Measurements from ENCODE around the gene MIX23.

Gene MIX23

DNA sequence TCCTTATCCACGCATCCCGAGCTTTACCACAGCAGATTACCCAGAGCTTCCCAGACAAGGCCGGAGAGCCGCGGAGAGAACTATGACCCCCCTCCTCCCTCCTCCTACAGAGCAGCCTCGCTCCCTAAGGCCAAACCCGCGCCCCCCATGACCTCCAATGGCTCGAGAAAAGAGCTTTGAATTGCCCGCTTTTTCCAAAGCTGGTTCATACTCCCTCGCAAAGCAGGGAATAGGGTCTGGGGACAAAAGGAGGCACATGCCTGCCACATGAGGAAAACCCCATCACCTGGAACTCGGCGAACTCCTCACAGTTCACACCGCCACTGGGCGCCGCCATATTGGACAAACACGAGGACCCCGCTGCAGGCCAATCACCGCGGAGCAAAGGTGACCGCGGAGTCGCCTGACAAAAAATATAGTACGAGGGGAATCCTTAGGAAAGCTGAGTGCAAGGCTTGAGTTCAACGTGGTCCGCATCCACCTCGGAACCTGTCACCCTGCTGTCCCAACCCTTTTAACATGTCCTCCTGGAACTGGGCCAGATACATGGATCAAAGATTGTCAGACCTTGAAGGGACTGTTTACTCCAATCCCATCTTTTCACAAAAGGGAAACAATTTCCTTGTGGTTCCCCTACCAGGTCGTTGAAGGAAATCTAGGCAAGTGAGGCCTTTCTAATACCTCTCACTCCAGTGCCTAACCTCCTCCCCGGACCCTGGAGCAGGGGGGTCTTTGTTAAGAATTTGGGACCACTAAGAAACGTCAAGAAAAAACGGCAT lies at the start of gene MIX23:
MIX23 (minus strand) TSS at position 344 of the 779 bp plus-strand sequence; CDS start at position 337, 7 bp downstream.
- peak; percentile 75 to 78 for DNase-seq (ENCODE audit: low read depth in 2 of 2)

DNA sequence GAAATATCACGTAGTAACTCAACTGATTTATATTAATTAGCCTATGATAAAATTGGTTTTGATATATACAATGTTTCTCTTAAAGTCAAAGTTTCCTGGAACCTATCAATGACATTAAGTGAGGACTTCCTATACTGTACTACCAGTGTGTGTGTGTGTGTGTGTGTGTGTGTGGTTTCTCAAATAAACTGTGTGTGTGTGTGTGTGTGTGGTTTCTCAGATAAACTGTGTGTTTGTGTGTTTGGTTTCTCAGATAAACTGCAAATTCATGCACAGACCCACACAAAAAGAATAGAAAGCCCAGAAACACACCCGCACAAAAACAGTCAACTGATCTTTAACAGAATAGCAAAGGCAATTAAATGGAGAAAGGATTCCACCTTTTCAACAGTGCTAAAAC lies 47.3 kb upstream of the MIX23 start:
- DNase-seq (ENCODE audit: low read depth in 2 of 2), result no peak

DNA sequence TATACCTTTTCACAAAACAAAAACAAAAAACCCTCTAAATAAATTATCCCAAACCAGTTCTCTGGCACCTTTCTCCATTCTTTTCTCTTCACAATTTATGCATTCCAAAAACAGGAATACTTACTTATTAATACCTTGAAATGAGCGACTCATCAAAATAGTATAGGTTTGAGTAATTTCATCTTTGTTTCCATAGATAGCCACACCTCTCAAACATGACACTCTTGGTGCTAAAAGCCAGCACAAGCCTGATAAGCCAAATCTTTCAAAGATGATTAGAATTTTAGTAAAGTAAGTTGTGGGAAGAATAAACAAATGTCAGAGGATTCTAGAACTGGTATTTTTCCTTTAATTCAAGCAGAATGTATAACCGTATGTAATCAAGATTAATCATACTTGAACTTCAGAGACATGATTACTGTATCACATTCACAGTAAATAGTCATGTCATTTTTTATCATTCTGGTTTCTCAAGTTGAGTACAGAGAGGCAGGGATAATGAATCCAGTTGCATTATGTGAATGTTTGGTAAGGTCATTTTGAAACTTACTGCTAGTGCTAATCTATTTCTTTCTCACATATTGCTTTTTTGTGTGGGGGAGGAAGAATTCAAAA lies 44.9 kb upstream of the MIX23 start:
- DNase-seq (ENCODE audit: low read depth in 2 of 2), result no peak

DNA sequence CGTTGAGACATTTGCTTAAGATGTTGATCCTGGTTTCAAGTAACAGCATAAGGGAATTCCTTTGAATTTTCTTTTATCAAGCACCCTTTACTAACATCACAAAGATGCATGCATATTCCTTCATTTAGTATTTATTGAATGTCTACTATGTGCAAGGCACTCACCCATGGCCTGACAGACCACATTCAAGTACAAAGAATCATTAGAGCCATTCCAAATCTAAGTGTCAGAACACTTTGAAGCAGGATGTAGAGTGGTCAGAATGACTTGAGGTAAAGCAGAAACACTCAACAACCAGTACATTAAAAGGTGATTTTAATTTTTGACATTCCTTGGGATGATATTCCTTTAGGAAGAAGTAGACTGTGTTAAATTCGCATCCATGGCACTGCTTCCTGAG lies 38.8 kb upstream of the MIX23 start:
- DNase-seq (ENCODE audit: low read depth in 2 of 2), result no peak

DNA sequence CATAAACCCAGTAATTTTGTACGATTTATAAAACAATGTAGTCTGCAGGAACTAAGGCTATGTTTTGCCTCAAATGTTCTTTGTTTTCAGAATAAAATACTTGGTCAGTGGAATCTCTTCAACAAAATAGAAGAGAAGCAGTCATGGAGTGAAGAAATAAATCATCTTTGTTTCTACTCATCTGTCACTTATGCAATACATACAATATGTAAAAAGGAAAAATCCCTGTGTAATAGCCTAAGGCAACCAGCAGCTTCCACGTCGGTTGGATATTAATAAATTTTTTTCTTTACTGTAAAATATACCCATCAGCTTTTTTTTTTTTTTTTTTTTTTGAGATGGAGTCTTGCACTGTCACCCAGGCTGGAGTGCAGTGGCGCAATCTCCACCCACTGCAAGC lies 38.1 kb upstream of the MIX23 start:
- no peak for DNase-seq (ENCODE audit: low read depth in 2 of 2)

DNA sequence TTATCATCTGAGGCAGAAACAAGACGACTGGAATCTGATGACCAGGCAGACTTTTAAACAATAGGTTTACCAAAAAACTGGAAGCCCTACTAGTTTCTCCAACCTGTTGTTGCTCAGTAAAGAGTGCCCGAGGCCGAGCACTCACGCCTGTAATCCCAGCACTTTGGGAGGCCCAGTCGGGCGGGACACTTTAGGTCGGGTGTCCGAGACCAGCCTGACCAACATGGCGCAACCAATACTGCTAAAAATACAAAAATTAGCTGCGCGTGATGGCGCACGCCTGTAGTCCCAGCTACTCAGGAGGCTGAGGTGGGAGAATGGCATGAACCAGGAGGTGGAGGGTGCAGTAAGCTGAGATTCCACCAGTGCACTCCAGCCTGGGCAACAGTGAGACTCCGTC lies 33.9 kb upstream of the MIX23 start:
- no peak for DNase-seq (ENCODE audit: low read depth in 2 of 2)

DNA sequence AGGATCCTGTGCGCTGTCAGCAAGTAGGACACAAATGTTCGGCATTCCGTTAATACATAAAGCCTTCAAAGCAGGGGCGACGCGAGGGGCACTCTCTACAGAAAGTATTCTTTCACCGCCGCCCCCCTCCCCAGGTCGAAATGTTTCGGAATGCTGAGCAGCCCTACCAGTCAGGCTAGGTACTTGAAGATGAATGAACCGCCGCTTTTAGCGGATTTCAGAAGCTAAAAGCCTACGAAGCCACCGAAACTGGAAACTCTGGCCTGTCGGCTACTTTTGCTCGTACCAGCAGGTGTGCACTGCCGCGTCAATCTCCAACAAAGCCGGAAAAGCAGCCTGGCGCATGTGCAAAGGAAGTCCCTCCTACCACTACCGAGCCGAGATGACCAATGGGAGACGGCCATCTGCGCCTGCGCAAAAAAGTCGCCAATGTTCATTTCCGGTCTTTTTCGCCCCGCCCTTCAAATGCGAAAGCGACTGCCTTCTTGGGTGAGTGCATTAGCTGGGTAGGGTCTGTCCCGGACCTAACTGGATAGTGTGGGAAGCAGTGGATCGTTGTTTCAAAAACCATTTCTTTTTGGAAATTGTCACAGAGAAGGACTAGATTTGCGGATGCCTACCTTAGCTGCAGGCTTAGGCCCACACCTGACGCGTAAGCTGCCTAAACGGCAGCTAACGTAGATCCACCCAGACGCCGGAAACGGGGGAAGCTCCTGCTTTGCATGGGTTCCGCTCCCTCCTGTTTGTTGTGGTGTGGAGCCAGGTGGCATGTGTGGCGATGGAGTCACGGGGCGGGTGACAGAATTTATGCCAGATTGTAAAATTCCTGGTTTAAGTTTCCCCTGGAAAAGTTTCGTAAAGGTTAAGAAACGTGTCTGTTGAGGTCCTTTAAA lies 33.0 kb upstream of the MIX23 start, which contains the start of gene WDR5B:
WDR5B (minus strand) TSS at position 301 of the 893 bp plus-strand sequence. CDS start 534 bp downstream, outside the sequence.
- DNase-seq (ENCODE audit: low read depth in 2 of 2), result peak; percentile 95 to 98

DNA sequence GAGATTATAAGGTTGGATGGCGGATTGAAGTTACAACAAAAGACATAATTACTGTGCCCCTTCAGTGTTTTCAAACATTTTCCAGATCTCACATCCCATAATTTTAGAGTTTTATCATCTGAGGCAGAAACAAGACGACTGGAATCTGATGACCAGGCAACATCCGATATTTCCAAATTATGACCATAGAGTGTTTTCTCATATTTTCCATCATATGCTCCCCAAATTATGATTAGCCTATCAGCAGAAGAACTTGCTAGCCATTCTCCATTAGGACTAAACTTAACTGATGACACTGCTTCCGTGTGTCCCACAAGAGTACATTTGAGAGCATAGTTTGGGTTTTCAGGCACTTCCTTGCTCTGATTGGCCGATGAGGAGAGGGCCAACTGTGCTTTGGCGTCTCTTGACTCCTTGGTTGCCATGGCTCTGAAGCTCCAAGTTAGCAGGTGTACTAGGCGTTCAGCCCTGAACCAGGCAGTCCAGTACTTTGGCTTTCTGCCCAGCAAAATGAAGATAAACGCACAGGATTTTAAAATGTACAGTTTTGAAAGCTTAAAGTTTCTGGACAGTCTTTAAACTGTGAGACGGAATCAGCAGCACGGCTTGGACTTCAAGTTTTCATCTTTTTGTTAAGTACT lies 32.2 kb upstream of the MIX23 start:
- peak in 1 of 2 donors; percentile 5 for DNase-seq (ENCODE audit: low read depth in 2 of 2)

DNA sequence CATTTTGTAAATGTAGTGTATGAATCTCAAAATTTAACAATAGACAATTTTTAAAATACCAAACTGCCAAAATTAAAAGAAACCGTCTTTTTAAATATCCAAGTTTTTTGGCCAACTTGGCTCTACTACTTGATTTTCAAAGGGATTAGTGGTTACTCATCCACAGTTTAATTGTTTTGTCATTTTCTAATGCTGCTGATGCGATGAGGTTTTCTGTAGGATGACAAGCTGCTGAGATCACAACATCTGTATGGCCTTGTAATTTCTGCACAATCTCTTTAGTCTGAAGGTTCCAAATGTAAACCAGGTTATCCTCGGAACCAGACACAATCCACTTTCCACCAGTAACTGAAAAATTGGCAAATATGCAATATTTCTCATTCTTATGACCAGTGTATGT lies 31.4 kb upstream of the MIX23 start:
- DNase-seq (ENCODE audit: low read depth in 2 of 2), result no peak

DNA sequence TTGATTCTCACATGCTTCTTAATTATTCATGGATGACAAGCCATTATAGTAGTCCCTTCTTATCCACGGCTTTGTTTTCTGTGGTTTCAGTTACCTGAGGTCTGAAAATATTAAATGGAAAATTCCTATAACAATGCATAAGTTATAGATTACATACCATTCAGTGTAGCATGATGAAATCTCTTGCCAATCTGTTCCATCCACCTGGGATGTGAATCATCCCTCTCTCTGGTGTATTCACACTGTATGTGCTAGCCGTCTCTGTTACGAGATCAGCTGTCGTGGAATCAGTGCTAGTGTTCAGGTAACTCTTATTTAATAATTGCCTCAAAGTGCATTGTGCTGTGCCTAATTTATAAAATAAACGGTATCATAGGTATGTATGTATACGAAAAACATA lies 27.6 kb upstream of the MIX23 start:
- no peak for DNase-seq (ENCODE audit: low read depth in 2 of 2)

DNA sequence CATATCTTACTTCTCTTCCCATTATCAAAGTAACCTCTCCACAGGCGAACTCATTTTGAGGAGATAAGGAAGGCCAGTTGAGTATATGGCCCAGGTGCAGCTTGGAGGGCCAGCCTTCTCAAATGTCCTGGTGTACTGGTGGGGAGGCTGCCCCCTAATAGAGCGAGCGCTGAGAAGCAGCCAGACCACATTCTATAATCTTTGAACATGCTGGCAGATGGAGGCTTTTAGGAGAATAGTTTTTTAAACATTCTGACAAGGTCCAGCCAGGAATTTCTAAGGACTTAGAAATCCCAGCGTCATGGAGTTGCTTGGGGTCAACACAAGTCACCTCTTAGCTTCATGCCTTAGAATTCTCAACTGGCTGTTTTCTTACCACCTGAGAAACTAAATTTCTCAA lies 27.1 kb upstream of the MIX23 start:
- no peak for DNase-seq (ENCODE audit: low read depth in 2 of 2)

DNA sequence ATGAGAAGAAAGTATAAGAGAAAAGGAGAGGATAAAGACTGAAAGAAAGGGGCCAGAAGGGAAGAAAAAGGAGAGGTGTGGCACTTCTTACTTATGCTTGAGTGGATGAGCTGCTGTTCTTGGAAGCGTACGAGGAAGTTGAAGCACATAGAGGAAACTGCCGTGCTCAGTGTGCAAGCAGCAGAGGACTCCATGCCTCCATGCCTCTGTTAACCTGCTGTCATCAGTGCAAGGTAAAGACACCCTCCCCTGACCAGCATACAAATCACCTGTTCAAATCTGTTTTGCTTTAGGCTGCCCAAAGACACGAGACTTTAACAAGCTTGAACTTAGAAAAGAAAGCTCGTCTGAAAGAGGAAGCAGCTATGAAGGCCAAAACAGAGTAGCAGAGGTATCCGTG lies 26.4 kb upstream of the MIX23 start:
- DNase-seq (ENCODE audit: low read depth in 2 of 2), result no peak

DNA sequence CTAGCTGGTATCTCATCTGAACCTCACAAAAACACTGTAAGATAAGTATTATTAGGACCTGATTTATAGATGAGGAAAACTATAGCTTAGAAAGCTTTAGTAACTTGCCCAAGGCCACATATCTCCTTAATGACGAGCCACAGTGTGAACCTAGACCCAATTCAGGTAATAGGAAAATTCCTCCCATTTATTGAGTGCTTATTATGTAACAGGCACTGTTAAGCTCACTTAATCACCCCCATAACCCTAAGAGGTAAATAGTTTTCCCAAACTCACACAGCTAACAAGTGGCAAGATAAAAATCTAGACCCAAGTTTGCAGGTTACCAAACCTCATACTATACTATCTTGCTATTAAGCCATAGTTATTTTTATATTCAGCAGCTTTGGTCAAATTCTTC lies 24.9 kb upstream of the MIX23 start:
- no peak for DNase-seq (ENCODE audit: low read depth in 2 of 2)

DNA sequence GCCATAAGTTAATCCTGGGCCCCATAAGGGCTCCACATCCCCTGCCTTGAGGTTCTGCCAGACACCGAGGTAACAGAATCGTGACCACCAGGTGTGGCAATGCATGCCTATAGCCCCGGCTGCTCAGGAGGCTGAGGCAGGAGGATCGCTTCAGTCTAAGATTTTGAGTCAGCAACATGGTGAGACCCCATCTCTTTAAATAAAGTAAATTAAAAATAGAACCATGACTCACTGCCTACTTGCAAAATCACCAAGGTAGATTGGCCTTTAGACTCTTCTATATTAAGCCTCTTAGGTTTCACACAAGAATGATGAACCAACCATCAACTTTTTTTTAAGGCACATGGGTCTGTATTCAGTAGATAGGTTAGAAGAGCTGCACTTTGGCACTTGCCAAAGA lies 23.2 kb upstream of the MIX23 start:
- DNase-seq (ENCODE audit: low read depth in 2 of 2), result no peak

DNA sequence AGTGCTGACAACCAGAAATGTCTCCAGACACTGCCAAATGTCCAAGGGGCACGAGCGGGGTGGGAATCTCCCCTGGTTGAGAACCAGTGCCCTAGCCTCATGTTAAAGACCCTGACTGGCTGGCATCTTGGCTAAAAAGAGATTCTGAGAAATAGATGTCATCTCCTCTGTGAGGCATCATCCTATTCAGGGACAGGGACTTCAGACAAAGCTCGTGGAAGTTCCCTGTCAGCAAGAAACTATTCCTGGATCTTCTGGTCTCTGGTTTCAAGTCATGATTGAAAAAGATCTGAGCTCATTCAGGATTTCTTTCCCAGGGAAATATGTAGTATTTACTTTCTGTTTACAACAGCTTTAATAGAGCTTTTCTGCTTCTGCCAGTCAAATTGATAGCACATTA lies 22.0 kb upstream of the MIX23 start:
- DNase-seq (ENCODE audit: low read depth in 2 of 2), result no peak

DNA sequence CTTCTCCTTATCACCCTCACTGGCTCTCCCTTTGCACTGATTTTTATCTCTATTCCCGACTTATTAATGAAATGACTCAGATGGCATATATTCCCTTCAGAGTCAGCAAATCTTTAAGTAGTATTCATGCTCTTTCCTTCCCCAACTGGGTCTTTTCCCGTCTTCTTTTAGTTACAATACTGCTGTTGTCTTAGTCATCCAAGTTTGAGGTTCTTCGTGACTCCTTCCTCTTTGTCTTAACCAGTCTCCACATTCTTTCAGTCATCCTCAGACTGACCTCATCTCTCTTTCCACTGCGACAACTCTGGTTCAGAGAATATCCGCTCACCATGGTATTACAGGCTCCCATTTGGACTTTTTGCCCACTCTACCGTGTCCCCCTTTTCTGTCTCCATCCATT lies 20.5 kb upstream of the MIX23 start:
- no peak for DNase-seq (ENCODE audit: low read depth in 2 of 2)

DNA sequence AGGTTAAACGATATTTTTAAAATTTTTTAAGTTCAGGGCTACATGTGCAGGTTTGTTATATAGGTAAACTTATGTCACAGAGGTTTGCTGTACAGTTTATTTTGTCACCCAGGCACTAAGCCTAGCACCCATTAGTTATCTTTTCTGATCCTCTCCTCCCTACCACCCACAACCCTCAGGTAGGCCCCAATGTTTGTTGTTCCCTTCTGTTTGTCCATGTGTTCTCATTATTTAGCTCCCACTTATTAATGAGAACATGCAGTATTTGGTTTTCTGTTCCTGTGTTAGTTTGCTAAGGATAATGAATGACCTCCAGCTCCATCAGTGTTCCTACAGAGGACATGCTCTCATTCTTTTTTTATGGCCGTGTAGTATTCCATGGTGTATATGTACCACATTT lies 15.9 kb upstream of the MIX23 start:
- no peak for DNase-seq (ENCODE audit: low read depth in 2 of 2)

DNA sequence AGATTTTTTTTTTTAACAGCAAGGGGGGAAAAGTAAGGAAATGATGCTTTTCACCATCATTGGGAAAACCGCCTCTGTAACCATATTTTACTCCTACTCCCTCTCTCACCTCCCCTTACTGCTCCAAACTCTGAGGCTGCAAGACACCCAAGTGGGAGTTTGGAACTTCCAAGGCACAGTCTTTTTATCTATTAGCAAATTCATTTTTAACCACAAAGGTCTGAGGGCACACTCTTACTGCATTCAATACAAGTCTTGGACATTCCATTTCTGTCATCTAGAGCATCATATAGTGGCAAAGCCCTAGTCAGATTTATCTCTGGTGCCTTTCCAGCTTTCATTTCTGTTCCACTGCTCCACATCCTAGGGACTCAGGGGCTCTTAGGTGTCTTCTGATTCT lies 14.2 kb upstream of the MIX23 start:
- DNase-seq (ENCODE audit: low read depth in 2 of 2), result no peak

DNA sequence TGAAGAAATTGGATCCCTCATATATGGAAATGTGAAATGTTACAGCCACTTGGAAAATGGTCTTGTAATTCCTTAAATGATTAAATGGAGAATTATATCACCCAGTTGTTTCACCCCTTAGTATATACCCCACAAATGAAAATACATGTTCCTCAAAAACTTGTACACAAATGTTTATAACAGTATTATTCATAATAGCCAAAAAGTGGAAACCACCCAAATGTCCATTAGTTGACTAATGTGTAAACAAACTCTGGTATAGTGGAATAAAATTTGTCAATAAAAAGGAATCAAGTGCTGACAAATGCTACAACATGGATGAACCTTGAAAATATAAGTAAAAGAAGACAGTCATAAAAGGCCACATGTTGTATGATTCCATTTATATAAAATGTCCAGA lies 13.5 kb upstream of the MIX23 start:
- no peak for DNase-seq (ENCODE audit: low read depth in 2 of 2)

DNA sequence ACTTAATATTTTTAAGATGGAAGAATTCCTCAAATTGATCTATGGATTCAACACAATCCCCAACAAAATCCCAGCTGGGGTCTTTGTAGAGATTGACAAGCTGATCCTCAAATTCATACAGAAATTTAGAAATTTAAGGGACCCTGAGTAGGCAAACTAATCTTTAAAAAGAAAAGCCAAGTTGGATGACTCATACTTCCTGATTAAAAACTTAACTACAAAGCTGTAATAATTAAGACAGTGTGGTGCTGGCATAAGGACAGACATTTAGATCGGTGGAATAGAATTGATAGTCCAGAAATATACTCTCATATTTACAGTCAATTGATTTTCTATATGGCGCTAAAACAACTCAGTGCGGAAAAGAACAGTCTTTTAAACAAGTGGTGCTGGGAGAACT lies 12.6 kb upstream of the MIX23 start:
- no peak for DNase-seq (ENCODE audit: low read depth in 2 of 2)

DNA sequence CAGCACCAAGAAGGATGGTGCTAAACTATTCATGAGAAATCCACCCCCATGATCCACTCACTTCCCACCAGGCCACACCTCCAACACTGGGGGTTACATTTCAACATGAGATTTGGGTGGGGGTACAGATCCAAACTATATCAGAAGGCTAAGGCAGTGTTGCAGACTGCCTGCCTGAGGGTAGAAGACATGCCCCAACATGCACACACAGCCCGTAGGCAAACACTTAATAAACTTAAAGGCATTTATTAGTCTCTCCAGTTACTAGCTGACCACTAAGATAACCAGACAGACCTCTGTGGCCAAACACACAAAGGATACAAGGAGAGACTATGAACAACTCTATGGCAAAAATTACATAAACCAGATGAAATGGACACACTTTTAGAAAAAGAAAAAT lies 11.1 kb upstream of the MIX23 start:
- DNase-seq (ENCODE audit: low read depth in 2 of 2), result no peak

All from stimulated activated CD8-positive, alpha-beta memory T cell treated with anti-CD3 and anti-CD28 coated beads, Interleukin-7, amount 100 ng/mL, for 4 hours (primary cell).